COR-L47 (cell line): ENCODE data around the gene GAS5.
"Not testable (repeated sequence)": the region's sequence is repeated elsewhere in the genome, so short reads cannot be mapped to it uniquely, and the experiment has no call there.

ENCODE experiments used
- DNase-seq: peaks from one replicate; lab custom pipeline; 2025; lab: John Stamatoyannopoulos, UW

GAS5 gene

DNA sequence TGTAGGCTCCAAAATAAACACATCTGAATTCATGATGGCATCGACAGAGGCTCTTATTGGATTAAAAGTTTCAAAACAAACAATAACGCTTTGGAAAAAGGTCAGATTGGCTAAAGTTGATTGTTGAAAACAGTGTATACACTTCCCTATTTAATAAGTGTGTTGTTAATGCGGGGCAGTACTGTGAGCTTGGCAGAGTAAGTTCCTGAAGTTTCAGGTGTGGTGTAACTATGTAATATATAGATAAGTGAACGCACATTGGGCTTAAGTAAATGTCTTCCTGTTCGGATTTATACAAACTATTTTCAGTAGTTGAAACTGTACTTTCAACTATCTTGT, 1.2 kb upstream of the GAS5 start:
- DNase-seq = no peak

- peak; percentile 83 for DNase-seq
Measured at GRCh38 chr1:173868266-173869020, 654 bp upstream of the GAS5 start, which contains the start of gene ZBTB37. Gene ZBTB37, plus strand, starts transcription at chr1:173868380. Its CDS starts 1,846 bp downstream, at chr1:173870226.

DNA sequence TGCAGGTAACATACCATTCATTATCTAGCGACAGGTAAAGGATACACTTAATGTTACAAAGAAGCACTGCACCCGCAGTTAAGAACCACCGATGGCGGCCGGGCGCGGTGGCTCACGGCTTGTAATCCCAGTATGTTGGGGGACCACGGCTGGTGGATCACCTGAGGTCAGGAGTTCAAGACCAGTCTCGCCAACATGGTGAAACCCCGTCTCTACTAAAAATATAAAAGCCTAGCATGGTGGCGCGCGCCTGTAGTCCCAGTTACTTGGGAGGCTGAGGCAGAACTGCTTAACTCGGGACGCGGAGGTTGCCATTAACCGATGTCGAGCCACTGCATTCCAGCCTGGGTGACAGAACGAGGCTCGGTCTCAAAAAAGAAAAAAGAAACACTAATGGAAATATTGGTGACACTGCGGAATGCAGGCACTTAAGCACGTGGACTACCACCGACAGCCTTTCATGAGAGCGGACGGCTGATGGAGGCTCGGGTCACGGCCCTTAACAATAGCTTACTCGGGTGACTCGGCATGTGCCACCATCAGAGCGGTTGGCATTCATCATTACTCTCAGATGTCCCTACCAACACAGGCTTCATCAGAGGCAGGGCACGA, 542 bp downstream of the GAS5 start:
- peak; percentile 55 for DNase-seq

DNA sequence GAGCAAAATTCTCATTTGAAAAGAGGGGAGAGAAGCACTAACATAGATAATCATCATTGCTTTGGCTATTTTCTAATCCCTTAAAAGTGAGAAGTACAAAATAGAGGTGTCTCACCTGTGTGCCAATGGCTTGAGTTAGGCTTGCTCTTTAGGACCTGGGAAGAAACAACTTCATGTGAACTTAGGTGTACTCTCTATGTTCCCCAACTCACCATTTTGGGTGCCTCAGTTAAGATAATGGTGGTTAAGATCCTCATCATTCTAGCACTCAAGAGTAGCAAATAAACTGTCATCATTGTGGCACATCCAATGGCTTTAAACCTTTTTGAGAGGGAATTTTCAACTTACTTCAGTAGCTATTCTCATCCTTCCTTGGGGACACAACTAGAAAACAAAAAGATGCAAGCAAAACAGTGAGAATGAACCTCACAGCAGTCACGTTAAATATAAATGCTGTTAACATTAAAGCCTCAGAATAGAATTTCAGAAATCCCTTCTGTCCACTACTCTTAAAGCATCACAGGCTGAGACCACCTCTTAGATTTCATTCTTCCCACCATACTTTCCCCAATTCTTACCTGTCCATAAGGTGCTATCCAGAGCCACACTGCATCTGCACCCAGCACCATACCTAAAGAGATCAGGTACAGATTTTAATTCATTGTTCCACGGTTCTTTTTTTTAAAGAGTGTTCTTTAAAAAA, 1.2 kb downstream of the GAS5 start:
- no peak for DNase-seq

DNA sequence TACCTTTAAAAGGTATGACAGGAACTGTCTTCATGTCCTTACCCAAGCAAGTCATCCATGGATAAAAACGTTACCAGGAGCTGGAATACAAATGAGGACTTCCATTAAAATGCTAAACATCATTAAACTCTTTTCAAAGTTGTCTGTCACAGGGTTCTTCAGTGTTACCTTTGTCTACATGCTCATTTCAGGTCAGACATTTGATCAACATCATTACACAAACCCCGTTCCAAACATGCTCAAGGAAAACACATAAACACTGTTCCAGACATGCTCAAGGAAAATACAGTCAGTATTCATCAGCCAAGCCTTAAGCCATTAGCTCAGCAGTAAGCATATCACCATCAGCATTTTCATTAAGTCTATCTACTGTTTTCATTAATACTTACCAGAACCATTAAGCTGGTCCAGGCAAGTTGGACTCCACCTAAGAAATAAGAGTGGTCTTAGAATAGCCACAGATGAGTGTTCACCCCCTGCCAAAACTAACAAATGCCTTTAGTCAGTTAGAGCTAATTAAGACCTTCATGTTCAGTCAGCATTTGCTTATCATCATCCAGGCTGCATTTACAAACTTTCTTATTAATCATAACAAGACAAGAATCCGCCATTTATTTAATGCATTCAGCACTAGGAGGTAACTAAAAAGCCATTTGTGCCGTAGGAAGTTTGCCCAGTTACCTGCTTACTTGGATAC, 2.2 kb downstream of the GAS5 start:
- no peak for DNase-seq

GRCh38 chr1:173864179-173864867, 3.5 kb downstream of the GAS5 start:
- DNase-seq = no peak

DNA sequence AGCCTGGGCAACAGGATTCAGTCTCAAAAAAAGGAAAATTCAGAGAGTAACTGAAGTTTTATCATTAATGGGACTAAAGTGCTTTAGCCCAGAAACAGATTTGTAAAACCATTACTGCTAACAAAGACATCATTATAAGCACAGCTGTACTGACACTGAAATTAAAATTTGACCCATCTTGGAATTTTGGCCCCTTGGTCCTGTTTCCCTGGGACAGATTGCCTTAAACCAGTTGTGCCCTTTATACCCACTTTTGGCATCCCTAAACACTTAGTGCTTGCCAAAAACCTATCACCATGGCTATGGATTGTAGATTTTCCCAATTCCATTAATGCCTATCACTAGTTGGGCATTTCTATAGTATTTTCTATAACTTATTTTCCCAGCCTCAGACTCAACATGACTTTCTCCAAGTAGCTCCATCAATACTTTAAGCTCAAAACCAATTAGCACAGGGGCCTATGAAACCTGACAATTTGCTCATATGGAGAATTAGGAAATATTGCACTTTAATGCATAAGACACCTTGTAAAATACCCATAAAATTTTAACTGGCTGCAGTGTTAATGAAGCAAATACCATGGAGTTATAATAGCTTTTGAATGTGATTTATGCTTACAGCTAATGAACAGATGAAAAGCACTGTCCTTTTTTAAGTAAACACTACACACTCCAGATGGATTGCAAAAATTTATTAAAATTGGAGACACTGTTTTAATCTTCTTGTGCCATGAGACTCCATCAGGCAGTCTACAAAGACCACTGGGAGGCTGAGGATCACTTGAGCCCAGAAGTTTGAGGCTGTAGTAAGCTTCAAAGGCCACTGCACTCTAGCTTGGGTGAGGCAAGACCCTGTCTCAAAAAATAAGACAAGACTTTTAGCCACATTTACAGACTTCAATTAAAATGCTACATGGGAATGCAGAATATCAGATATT, 4.3 kb downstream of the GAS5 start:
- no peak for DNase-seq

- no peak for DNase-seq
Measured at GRCh38 chr1:173862769-173863223, 5.0 kb downstream of the GAS5 start.

- DNase-seq = not testable (repeated sequence)
Measured at GRCh38 chr1:173862146-173862768, 5.5 kb downstream of the GAS5 start.

- DNase-seq = no peak
Measured at GRCh38 chr1:173861731-173862145, 6.1 kb downstream of the GAS5 start.

- no peak for DNase-seq
Measured at GRCh38 chr1:173860065-173860464, 7.7 kb downstream of the GAS5 start.

DNA sequence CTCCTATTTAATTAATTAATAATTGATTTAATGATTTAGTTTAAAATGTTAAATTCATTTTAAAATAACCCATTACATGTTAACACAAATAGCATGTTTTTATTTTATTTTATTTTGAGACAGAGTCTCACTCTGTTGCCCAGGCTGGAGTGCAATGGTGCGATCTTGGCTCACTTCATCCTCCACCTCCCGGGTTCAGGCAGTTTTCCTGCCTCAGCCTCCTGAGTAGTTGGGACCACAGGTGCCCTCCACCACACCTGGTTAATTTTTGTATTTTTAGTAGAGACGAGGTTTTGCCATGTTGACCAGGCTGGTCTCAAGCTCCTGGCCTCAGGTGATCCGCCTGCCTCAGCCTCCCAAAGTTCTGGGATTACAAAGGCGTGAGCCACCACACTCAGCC, 8.2 kb downstream of the GAS5 start:
- DNase-seq = not testable (repeated sequence)

DNA sequence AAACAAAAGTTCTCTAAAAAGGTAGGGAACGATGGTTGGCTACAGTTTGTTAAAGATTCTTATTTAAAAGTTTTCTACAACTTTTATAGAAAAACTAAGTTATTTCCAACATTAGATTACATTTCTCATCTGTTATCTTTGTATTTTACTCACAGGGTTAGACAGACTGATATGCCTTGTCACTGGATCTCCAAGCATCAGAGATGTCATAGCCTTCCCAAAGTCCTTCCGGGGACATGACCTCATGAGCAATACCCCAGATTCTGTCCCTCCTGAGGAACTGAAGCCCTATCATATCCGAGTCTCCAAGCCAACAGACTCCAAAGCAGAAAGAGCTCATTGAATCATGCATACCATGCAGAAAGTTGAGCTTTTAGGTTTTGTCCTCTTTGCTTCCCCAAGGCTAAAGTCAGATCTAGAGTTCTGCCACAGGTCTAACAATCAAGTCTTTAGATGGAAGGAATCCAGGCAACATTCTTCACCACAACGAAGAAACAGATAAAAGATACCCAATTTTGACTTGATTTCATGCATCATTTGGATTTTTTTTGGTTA, 10.3 kb downstream of the GAS5 start:
- no peak for DNase-seq

- DNase-seq = no peak
Measured at GRCh38 chr1:173856903-173857302, 10.9 kb downstream of the GAS5 start.

- DNase-seq = no peak
Measured at GRCh38 chr1:173856014-173856413, 11.8 kb downstream of the GAS5 start.

DNA sequence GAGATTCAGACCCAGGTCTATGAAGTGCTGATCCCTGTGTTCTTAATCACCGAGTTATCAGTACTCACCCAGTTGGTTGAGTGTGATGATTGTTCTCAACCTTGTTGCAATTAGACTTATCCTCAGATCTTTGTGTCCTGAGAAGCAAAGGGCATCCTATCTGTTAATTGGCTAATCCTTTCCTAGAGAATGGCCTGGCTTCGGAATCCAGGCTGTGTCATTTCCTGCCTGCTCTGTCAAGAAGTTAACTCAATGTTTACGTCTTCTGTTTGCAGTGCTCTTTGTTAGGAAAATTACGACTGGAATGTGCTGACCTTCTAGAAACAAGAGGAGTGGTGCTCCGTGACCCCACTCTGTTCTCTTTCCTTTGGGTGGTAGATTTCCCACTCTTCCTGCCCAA, 14.7 kb downstream of the GAS5 start:
- DNase-seq = no peak

GRCh38 chr1:173852105-173852504, 15.7 kb downstream of the GAS5 start:
- DNase-seq = no peak

- DNase-seq = no peak
Measured at GRCh38 chr1:173832748-173833147, 35.0 kb downstream of the GAS5 start.

- no peak for DNase-seq
Measured at GRCh38 chr1:173827611-173828010, 40.2 kb downstream of the GAS5 start.
